COR-L47 (cell line): Measurements from ENCODE around the gene HAUS5.

Source experiments
- DNase-seq: peaks from one replicate; lab custom pipeline; 2025; lab: John Stamatoyannopoulos, UW

Gene HAUS5

DNA sequence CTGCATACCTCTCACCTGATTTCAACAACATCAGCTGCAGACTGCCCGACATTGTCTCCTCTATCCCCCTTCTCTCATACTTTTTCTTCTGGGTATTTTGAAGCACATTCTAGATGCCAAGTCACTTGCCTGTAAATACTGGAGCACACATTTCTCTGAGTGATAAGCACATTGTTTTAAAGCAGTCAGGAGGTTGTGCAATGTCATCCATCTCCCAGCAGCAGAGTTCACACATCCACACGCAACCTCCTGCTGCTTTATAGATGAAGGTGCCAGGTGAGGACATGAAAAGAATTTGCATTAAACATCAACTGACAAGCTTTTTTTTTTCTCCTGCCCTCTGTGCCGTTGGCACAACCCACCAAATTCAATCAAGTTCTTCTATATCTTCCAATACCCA lies 59.3 kb downstream of the HAUS5 start:
- no peak for DNase-seq

DNA sequence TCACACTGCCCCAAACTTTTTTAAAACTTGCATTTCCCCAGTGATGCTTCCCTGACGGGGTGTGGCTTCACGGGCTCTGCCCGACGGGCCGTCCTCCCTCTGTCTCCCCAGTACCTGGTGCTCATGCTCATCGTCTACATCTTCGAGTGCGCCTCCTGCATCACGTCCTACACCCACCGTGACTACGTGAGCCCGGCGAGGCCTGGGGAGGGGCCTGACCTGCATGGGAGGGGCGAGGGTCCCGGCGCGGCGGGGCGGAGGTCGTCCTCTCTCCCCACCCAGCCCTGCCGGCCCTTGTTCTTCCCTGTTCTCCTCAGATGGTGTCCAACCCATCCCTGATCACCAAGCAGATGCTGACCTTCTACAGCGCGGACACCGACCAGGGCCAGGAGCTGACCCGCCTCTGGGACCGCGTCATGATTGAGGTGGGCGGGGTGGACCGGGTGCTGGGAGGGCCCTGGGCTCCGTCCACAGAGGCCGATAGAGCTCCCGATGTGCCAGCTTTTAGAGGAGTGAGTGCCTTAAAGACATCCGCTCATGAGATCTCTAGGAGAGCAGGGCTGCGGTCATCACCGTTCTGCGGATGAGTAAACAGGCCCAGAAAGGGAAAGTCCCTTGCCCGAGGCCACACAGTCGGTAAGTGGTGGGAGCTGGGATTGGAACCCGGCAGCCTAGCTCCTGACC lies 60.7 kb downstream of the HAUS5 start:
- DNase-seq = no peak
